ENCODE measurements around the gene L3MBTL4.

DNA sequence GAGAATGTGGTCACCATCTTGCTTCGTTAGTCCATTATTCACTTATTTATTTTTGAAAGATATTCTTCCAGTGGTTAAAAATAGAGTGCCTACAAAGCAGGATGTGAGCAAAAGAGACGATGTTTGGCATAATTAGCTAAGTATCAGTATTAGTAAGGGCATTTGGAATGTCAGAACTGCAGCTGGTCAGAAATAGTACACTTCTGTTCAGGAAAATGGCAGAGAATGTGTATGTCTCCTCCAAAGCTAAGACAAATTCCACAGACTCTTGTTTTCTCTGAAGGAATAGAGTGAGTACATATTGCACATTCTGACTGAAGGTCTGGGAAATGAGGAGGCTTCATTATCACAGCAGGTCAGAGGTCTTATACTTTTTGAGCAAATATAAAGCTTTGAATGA, 209.0 kb downstream of the L3MBTL4 start:
- TF ChIP-seq, protein P1, sequence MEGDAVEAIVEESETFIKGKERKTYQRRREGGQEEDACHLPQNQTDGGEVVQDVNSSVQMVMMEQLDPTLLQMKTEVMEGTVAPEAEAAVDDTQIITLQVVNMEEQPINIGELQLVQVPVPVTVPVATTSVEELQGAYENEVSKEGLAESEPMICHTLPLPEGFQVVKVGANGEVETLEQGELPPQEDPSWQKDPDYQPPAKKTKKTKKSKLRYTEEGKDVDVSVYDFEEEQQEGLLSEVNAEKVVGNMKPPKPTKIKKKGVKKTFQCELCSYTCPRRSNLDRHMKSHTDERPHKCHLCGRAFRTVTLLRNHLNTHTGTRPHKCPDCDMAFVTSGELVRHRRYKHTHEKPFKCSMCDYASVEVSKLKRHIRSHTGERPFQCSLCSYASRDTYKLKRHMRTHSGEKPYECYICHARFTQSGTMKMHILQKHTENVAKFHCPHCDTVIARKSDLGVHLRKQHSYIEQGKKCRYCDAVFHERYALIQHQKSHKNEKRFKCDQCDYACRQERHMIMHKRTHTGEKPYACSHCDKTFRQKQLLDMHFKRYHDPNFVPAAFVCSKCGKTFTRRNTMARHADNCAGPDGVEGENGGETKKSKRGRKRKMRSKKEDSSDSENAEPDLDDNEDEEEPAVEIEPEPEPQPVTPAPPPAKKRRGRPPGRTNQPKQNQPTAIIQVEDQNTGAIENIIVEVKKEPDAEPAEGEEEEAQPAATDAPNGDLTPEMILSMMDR (IDR thresholded peaks at IDR 0.05): no peak
- no peak for TF ChIP-seq POLR2A (IDR thresholded peaks at IDR 0.05)
